ENCODE data around the gene RAD9A.

- TF ChIP-seq CTCF (IDR thresholded peaks at IDR 0.05) (peak in 11 of 12 donors; percentile 3 to 57 (median 34)), POLR2A (IDR thresholded peaks at IDR 0.05) (no peak)
Observed at GRCh38 chr11:67345920-67346819, 45.6 kb upstream of the RAD9A start.

Measured in heart left ventricle (tissue), 13 donors.